RWPE2 (cell line): Measurements from ENCODE around the gene SLC9C1.
"Not testable (repeated sequence)": the region's sequence is repeated elsewhere in the genome, so short reads cannot be mapped to it uniquely, and the experiment has no call there.

ENCODE experiments used
- ATAC-seq: fragments of 200-7000 bp; cut with Tn5 transposase; 3 replicates; pipeline ENCODE4 v1.9.1; 2021; ENCODE audit warnings: low read depth
- DNase-seq: peaks from one replicate; pipeline ENCODE4 v3.0.0-alpha.2; 2020; ENCODE audit warnings: low spot score
- H3K27ac ChIP-seq: fragments of 450-650 bp; 2 replicates; pipeline ENCODE4 v1.5.1; 2017; ENCODE audit warnings: mild to moderate bottlenecking; ENCODE audit not compliant: poor library complexity, severe bottlenecking
- H3K27me3 ChIP-seq: fragments of 250-450 bp; sonication (Bioruptor Pico); 2 replicates; pipeline ENCODE4 v1.5.1; 2021; ENCODE audit warnings: mild to moderate bottlenecking, moderate library complexity; ENCODE audit not compliant: insufficient read depth, poor library complexity, severe bottlenecking
- H3K36me3 ChIP-seq: fragments of 250-450 bp; sonication (Bioruptor Pico); 2 replicates; pipeline ENCODE4 v1.5.1; 2020; ENCODE audit warnings: low read depth, mild to moderate bottlenecking, moderate library complexity
- H3K4me1 ChIP-seq: fragments of 250-450 bp; sonication (Bioruptor Pico); 2 replicates; pipeline ENCODE4 v1.5.1; 2021; ENCODE audit warnings: mild to moderate bottlenecking, moderate library complexity; ENCODE audit not compliant: insufficient read depth, poor library complexity, severe bottlenecking
- H3K4me3 ChIP-seq: fragments of 250-450 bp; sonication (Bioruptor Pico); 2 replicates; pipeline ENCODE4 v1.5.1; 2021; ENCODE audit warnings: mild to moderate bottlenecking, moderate library complexity; ENCODE audit not compliant: severe bottlenecking
- H3K9me3 ChIP-seq: fragments of 250-450 bp; sonication (Bioruptor Pico); 2 replicates; pipeline ENCODE4 v1.5.1; 2021; ENCODE audit warnings: mild to moderate bottlenecking, moderate library complexity; ENCODE audit not compliant: severe bottlenecking
- CTCF ChIP-seq: fragments of 450-650 bp; IDR thresholded peaks from one replicate; pipeline ENCODE4 v1.5.1; 2017; ENCODE audit warnings: mild to moderate bottlenecking, moderate library complexity; ENCODE audit not compliant: poor library complexity, severe bottlenecking

Gene SLC9C1

GRCh38 chr3:112200317-112200666, 93.7 kb downstream of the SLC9C1 start:
- no peak for DNase-seq
- no peak for TF ChIP-seq CTCF
- Histone ChIP-seq H3K27me3 (no peaks in the 10 kb centered on the region), H3K27ac (no peak overlapping the region), H3K9me3 (no peaks in the 10 kb centered on the region), H3K4me1 (peaks cover 4% of the 10 kb centered on the region), H3K4me3 (no peak overlapping the region), H3K36me3 (no peaks in the 10 kb centered on the region)
- ATAC-seq, result no peak

GRCh38 chr3:112199622-112200316, 94.2 kb downstream of the SLC9C1 start:
- H3K4me1 ChIP-seq, result peaks cover 4% of the 10 kb centered on the region
- TF ChIP-seq CTCF, result peak; percentile 56
- no peaks in the 10 kb centered on the region for H3K9me3 ChIP-seq
- H3K27me3 ChIP-seq, result no peaks in the 10 kb centered on the region
- H3K27ac ChIP-seq, result no peak overlapping the region
- no peaks in the 10 kb centered on the region for H3K36me3 ChIP-seq
- ATAC-seq, result peak; percentile 99
- DNase-seq, result no peak
- no peak overlapping the region for H3K4me3 ChIP-seq

- Histone ChIP-seq H3K4me1 (peaks cover 4% of the 10 kb centered on the region), H3K4me3 (no peak overlapping the region), H3K9me3 (peaks cover 2% of the 10 kb centered on the region), H3K36me3 (no peaks in the 10 kb centered on the region), H3K27me3 (no peaks in the 10 kb centered on the region), H3K27ac (no peak overlapping the region)
- no peak for TF ChIP-seq CTCF
- ATAC-seq, result no peak
- DNase-seq, result no peak
These were observed 96.9 kb downstream of the SLC9C1 start for GRCh38 chr3:112197131-112197530.

GRCh38 chr3:112187300-112187699, 106.7 kb downstream of the SLC9C1 start:
- Histone ChIP-seq H3K27ac (no peak overlapping the region), H3K4me3 (no peak overlapping the region), H3K36me3 (no peaks in the 10 kb centered on the region), H3K4me1 (no peaks in the 10 kb centered on the region), H3K9me3 (no peaks in the 10 kb centered on the region), H3K27me3 (no peaks in the 10 kb centered on the region)
- DNase-seq, result no peak
- no peak for ATAC-seq
- no peak for TF ChIP-seq CTCF

GRCh38 chr3:112185423-112186035, 108.5 kb downstream of the SLC9C1 start:
- H3K27me3 ChIP-seq, H3K9me3 ChIP-seq, DNase-seq, H3K4me1 ChIP-seq, H3K4me3 ChIP-seq, ATAC-seq, H3K36me3 ChIP-seq, H3K27ac ChIP-seq: not testable (repeated sequence)
